Calu3 (cell line): ENCODE measurements around the gene HECTD1. TPM values are rescaled to one million over a fixed set of nuclear protein-coding genes. Genes with fewer than 3 reads are reported as not detected.

Experiments used
- BruUV-seq: library from RNA; stranded (reverse); fragments of 400-500 nt; replicated peaks from 2 replicates; lab custom pipeline; 2021; lab: Mats Ljungman, UMichigan
- CTCF ChIA-PET: fragments of 300-600 bp; sonication (Branson Sonifier 250); formaldehyde crosslinking; loops from one replicate; lab custom pipeline; 2022; ENCODE audit warnings: antibody characterized with exemption; lab: Charles Lee
- DNase-seq: peaks from one replicate; pipeline ENCODE4 v3.0.0; 2022
- H3K27ac Mint-ChIP-seq: one replicate; pipeline ENCODE4 v1.8.0; 2022; ENCODE audit warnings: mixed read lengths; ENCODE audit not compliant: unreplicated experiment
- H3K27me3 Mint-ChIP-seq: one replicate; pipeline ENCODE4 v1.8.0; 2022; ENCODE audit warnings: mixed read lengths; ENCODE audit not compliant: unreplicated experiment
- H3K36me3 Mint-ChIP-seq: one replicate; pipeline ENCODE4 v1.8.0; 2022; ENCODE audit warnings: mild to moderate bottlenecking, moderate library complexity, mixed read lengths; ENCODE audit not compliant: insufficient read depth, unreplicated experiment
- H3K4me1 Mint-ChIP-seq: one replicate; pipeline ENCODE4 v1.8.0; 2022; ENCODE audit warnings: mild to moderate bottlenecking, low read depth, mixed read lengths; ENCODE audit not compliant: unreplicated experiment
- H3K4me3 Mint-ChIP-seq: one replicate; pipeline ENCODE4 v1.8.0; 2022; ENCODE audit warnings: mild to moderate bottlenecking, low read depth, moderate library complexity, mixed read lengths; ENCODE audit not compliant: unreplicated experiment
- H3K9me3 Mint-ChIP-seq: one replicate; pipeline ENCODE4 v1.8.0; 2022; ENCODE audit warnings: low read depth, mixed read lengths; ENCODE audit not compliant: unreplicated experiment
- CTCF ChIP-seq: fragments of 200-600 bp; IDR thresholded peaks from one replicate; pipeline ENCODE4 v1.8.0; 2022; ENCODE audit warnings: antibody characterized with exemption; ENCODE audit not compliant: unreplicated experiment
- intact Hi-C: fragments of 100-400 bp; cut with micrococcal nuclease; formaldehyde crosslinking; loops from one replicate; pipeline ENCODE4 v1.10.0; 2022; ENCODE audit not compliant: unreplicated experiment
- total RNA-seq: library from RNA; stranded (reverse); gene quantifications from 2 replicates; pipeline ENCODE4 v1.2.3, GENCODE V29; 2022

Gene HECTD1
- total RNA-seq, 1 experiment from 2014 or later: 98.6 TPM

- H3K9me3 Mint-ChIP-seq: no peaks in the 10 kb centered on the region
- no peak overlapping the region for H3K4me3 Mint-ChIP-seq
- no peak for TF ChIP-seq CTCF
- H3K4me1 Mint-ChIP-seq: peaks cover 11% of the 10 kb centered on the region
- DNase-seq: no peak
- H3K27ac Mint-ChIP-seq: no peak overlapping the region
- H3K36me3 Mint-ChIP-seq: peaks cover 45% of the 10 kb centered on the region
- intact Hi-C loops: no loop called here
- no peaks in the 10 kb centered on the region for H3K27me3 Mint-ChIP-seq
- CTCF ChIA-PET: no interaction called here
- no TSS peak for BruUV-seq
Measured at GRCh38 chr14:31170411-31170810, 37.2 kb downstream of the HECTD1 start.

- Mint-ChIP-seq H3K4me3 (no peak overlapping the region), H3K36me3 (peaks cover 50% of the 10 kb centered on the region), H3K27me3 (no peaks in the 10 kb centered on the region), H3K27ac (no peak overlapping the region), H3K9me3 (no peaks in the 10 kb centered on the region), H3K4me1 (peaks cover 17% of the 10 kb centered on the region)
- BruUV-seq: no TSS peak
- intact Hi-C loops: no loop called here
- CTCF ChIA-PET: no interaction called here
- TF ChIP-seq CTCF: no peak
- no peak for DNase-seq
Measured at GRCh38 chr14:31169877-31170276, 37.7 kb downstream of the HECTD1 start.

GRCh38 chr14:31167032-31167431 is 40.6 kb downstream of the HECTD1 start:
- Mint-ChIP-seq H3K27me3 (no peaks in the 10 kb centered on the region), H3K9me3 (no peaks in the 10 kb centered on the region), H3K27ac (no peak overlapping the region), H3K4me3 (no peak overlapping the region), H3K36me3 (peaks cover 55% of the 10 kb centered on the region), H3K4me1 (peaks cover 18% of the 10 kb centered on the region)
- BruUV-seq: no TSS peak
- intact Hi-C loops: no loop called here
- TF ChIP-seq CTCF: no peak
- CTCF ChIA-PET: no interaction called here
- no peak for DNase-seq

GRCh38 chr14:31166271-31166561 is 41.4 kb downstream of the HECTD1 start:
- no peak for TF ChIP-seq CTCF
- peak overlapping the region; percentile 9 for H3K4me3 Mint-ChIP-seq
- CTCF ChIA-PET: no interaction called here
- peak overlapping the region; percentile 40 for H3K27ac Mint-ChIP-seq
- peaks cover 18% of the 10 kb centered on the region for H3K4me1 Mint-ChIP-seq
- H3K27me3 Mint-ChIP-seq: no peaks in the 10 kb centered on the region
- BruUV-seq: no TSS peak
- DNase-seq: no peak
- H3K9me3 Mint-ChIP-seq: no peaks in the 10 kb centered on the region
- intact Hi-C loops: no loop called here
- H3K36me3 Mint-ChIP-seq: peaks cover 59% of the 10 kb centered on the region
